ENCODE results near the gene MT1A.

The MT1A gene

DNA sequence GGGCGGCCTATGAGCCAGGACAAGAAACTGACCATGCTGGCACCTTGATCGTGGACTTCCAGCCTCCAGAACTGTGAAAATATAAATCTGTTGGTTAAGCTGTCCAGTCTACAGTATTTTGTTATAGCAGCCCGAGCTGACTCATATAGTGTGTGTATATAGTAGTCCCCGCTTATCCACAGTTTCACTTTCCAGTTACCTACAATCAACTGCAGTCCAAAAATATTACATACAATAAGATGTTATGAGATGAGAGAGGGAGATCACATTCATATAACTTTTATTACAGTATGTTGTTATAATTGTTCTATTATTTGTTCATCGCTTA, 44.2 kb upstream of the MT1A start:
- TF ChIP-seq, protein P1, sequence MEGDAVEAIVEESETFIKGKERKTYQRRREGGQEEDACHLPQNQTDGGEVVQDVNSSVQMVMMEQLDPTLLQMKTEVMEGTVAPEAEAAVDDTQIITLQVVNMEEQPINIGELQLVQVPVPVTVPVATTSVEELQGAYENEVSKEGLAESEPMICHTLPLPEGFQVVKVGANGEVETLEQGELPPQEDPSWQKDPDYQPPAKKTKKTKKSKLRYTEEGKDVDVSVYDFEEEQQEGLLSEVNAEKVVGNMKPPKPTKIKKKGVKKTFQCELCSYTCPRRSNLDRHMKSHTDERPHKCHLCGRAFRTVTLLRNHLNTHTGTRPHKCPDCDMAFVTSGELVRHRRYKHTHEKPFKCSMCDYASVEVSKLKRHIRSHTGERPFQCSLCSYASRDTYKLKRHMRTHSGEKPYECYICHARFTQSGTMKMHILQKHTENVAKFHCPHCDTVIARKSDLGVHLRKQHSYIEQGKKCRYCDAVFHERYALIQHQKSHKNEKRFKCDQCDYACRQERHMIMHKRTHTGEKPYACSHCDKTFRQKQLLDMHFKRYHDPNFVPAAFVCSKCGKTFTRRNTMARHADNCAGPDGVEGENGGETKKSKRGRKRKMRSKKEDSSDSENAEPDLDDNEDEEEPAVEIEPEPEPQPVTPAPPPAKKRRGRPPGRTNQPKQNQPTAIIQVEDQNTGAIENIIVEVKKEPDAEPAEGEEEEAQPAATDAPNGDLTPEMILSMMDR (IDR thresholded peaks at IDR 0.05): no peak
- Mint-ChIP-seq H3K27me3 (ENCODE audit: low read depth, poor library complexity) (peaks cover 96% of the 10 kb centered on the region), H3K27ac (no peak overlapping the region), H3K4me3 (no peak overlapping the region), H3K36me3 (ENCODE audit: low read depth) (no peaks in the 10 kb centered on the region), H3K9me3 (peaks cover 17% of the 10 kb centered on the region), H3K4me1 (no peaks in the 10 kb centered on the region)
- DNase-seq: no peak

DNA sequence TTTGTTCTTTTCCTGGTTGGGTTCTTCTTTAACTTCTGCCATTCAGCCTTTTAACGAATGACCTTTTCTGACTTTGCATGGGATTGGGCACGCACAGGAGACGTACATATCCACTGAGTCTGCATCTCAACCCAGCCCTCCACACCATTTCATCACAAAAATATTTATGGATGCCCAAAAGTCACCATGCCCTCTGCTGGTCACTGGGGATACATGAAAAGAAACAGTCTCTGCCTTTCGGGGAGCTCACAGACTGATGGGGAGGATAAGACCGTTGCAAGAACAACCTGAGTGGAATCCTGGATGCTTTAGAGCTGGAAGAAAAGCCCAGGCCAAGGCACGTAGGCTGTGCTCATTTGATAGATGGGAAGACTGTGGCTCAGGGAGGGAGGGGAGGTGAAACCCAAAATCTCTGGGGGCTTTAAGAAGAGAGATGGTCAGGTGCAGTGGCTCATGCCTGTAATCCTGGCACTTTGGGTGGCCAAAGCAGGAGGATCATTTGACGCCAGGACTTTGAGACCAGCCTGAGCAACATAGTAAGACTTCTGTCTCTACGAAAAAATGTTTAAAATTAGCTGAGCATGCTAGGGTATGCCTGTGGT, 38.0 kb upstream of the MT1A start:
- Mint-ChIP-seq H3K4me1 (peaks cover 5% of the 10 kb centered on the region), H3K36me3 (ENCODE audit: low read depth) (no peaks in the 10 kb centered on the region), H3K9me3 (peaks cover 5% of the 10 kb centered on the region), H3K4me3 (no peak overlapping the region), H3K27ac (no peak overlapping the region), H3K27me3 (ENCODE audit: low read depth, poor library complexity) (peaks cover 81% of the 10 kb centered on the region)
- TF ChIP-seq, protein P1 (IDR thresholded peaks at IDR 0.05): peak; percentile 49
- peak; percentile 21 for DNase-seq

DNA sequence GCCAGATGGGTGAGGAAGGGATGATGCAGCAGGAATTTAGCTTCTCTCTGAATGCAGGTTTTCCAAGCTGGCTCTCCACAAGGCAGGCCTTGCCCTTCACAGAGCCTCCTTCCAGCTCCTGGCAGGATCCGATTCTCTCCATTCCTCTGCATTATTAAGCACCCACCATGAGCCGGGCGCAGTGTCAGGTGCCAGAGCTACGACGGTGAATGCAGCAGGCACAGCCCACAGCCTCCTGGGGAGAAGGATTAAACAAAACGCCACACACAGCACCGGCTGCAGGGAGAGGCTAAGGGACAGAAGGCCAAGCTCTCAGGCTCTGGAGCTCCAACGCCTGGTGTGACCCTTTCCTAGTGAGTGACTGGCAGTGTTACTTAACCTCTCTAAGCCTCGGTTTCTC, 37.1 kb upstream of the MT1A start:
- DNase-seq: no peak
- Mint-ChIP-seq H3K27me3 (ENCODE audit: low read depth, poor library complexity) (peaks cover 78% of the 10 kb centered on the region), H3K4me1 (peaks cover 12% of the 10 kb centered on the region), H3K36me3 (ENCODE audit: low read depth) (no peaks in the 10 kb centered on the region), H3K4me3 (no peak overlapping the region), H3K9me3 (peaks cover 5% of the 10 kb centered on the region), H3K27ac (no peak overlapping the region)
- TF ChIP-seq, protein P1 (IDR thresholded peaks at IDR 0.05): no peak

DNA sequence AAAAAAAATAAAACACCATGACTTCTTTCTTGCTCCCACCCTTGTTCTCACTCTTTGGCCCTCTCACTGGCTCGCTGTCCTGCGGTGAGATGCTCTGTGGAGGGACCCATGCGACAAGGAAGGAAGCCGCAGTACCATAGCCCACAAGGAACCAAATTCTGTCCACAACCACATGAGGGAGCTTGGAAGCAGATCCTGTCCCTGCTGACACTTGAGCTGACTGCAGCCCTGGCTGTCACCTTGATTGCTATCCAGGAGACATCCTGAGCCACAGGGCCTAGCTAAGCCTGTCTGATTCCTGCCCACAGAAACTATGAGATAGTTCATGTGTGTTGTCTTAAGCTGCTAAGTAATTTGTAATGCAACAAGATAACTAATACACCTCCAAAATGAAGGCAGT, 34.9 kb upstream of the MT1A start:
- H3K36me3 Mint-ChIP-seq (ENCODE audit: low read depth): no peaks in the 10 kb centered on the region
- H3K4me1 Mint-ChIP-seq: peaks cover 32% of the 10 kb centered on the region
- H3K27ac Mint-ChIP-seq: no peak overlapping the region
- peaks cover 60% of the 10 kb centered on the region for H3K27me3 Mint-ChIP-seq (ENCODE audit: low read depth, poor library complexity)
- no peaks in the 10 kb centered on the region for H3K9me3 Mint-ChIP-seq
- no peak for DNase-seq
- no peak overlapping the region for H3K4me3 Mint-ChIP-seq
- TF ChIP-seq, protein P1 (IDR thresholded peaks at IDR 0.05): peak; percentile 32

DNA sequence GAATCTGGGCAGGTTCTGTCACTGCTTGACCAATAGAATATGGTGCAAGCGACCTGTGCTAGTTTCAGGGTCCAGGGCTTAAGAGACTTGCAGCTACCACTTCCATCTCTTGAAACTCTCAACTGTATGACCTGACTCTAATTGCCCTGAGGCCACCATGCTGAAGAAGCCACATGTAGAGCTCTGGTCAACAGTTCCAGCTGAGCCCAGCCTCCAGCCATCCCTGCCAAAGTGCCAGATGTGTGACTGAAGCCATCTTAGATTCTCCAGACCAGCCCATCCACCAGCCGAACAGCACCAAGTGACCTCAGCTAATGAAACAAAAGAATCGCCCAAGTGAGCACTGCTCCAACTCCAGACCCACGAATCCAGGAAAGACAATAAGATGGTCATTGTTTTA, 33.5 kb upstream of the MT1A start:
- Mint-ChIP-seq H3K36me3 (ENCODE audit: low read depth) (no peaks in the 10 kb centered on the region), H3K4me3 (no peak overlapping the region), H3K27ac (no peak overlapping the region), H3K9me3 (no peaks in the 10 kb centered on the region), H3K4me1 (peaks cover 46% of the 10 kb centered on the region), H3K27me3 (ENCODE audit: low read depth, poor library complexity) (peaks cover 69% of the 10 kb centered on the region)
- TF ChIP-seq, protein P1 (IDR thresholded peaks at IDR 0.05): no peak
- no peak for DNase-seq

DNA sequence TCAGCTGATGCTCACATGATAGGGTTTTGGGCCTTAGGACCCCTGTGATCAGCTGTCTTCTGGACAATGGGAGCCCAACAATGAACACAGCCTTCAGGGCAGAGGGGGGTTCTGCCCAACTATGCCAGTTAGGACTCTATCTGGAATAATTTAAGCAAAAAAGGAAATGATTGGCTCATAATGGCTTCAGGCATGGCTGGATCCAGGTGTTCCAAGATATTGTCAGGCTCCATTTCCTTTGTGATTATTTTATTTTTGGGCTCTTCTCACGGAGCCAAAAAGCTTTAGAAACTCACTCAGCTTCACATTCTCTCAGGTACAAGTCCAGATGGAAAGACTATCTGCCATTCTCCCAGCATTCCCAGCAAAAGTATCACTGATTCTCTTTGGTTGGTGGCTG, 33.0 kb upstream of the MT1A start:
- H3K27me3 Mint-ChIP-seq (ENCODE audit: low read depth, poor library complexity): peaks cover 64% of the 10 kb centered on the region
- H3K9me3 Mint-ChIP-seq: no peaks in the 10 kb centered on the region
- DNase-seq: no peak
- TF ChIP-seq, protein P1 (IDR thresholded peaks at IDR 0.05): no peak
- peaks cover 51% of the 10 kb centered on the region for H3K4me1 Mint-ChIP-seq
- H3K36me3 Mint-ChIP-seq (ENCODE audit: low read depth): no peaks in the 10 kb centered on the region
- H3K4me3 Mint-ChIP-seq: no peak overlapping the region
- H3K27ac Mint-ChIP-seq: no peak overlapping the region

Data from nephron progenitor cell (in vitro differentiated cells).